ENCODE results near the gene CKAP4.

The CKAP4 gene

GRCh38 chr12:106274012-106274411 is 26.2 kb upstream of the CKAP4 start:
- H3K4me1 ChIP-seq (ENCODE audit: control insufficient read depth, insufficient read depth, low read length), result no peaks in the 10 kb centered on the region
- H3K9ac ChIP-seq (ENCODE audit: low read length in 2 of 2), result no peak overlapping the region
- no peak overlapping the region for H3K4me3 ChIP-seq (ENCODE audit: low read length in 2 of 2)
- no peaks in the 10 kb centered on the region for H3K9me3 ChIP-seq (ENCODE audit: control insufficient read depth in 2 of 2, low read length in 2 of 2)
- H3K27ac ChIP-seq (ENCODE audit: low read length), result no peak overlapping the region
- no peaks in the 10 kb centered on the region for H3K36me3 ChIP-seq (ENCODE audit: control insufficient read depth in 2 of 2, insufficient read depth in 2 of 2, low read length in 2 of 2)
- H3K27me3 ChIP-seq (ENCODE audit: control insufficient read depth in 1 of 2, insufficient read depth in 2 of 2, low read length in 2 of 2), result no peaks in the 10 kb centered on the region

GRCh38 chr12:106273491-106273890 is 25.7 kb upstream of the CKAP4 start:
- no peaks in the 10 kb centered on the region for H3K9me3 ChIP-seq (ENCODE audit: control insufficient read depth in 2 of 2, low read length in 2 of 2)
- no peak overlapping the region for H3K27ac ChIP-seq (ENCODE audit: low read length)
- H3K27me3 ChIP-seq (ENCODE audit: control insufficient read depth in 1 of 2, insufficient read depth in 2 of 2, low read length in 2 of 2), result no peaks in the 10 kb centered on the region
- no peaks in the 10 kb centered on the region for H3K4me1 ChIP-seq (ENCODE audit: control insufficient read depth, insufficient read depth, low read length)
- H3K4me3 ChIP-seq (ENCODE audit: low read length in 2 of 2), result no peak overlapping the region
- H3K36me3 ChIP-seq (ENCODE audit: control insufficient read depth in 2 of 2, insufficient read depth in 2 of 2, low read length in 2 of 2), result no peaks in the 10 kb centered on the region
- H3K9ac ChIP-seq (ENCODE audit: low read length in 2 of 2), result no peak overlapping the region

GRCh38 chr12:106271575-106272505 is 24.0 kb upstream of the CKAP4 start:
- Histone ChIP-seq H3K9me3 (ENCODE audit: control insufficient read depth in 2 of 2, low read length in 2 of 2) (no peaks in the 10 kb centered on the region), H3K27ac (ENCODE audit: low read length) (no peak overlapping the region), H3K4me3 (ENCODE audit: low read length in 2 of 2) (no peak overlapping the region), H3K36me3 (ENCODE audit: control insufficient read depth in 2 of 2, insufficient read depth in 2 of 2, low read length in 2 of 2) (no peaks in the 10 kb centered on the region), H3K27me3 (ENCODE audit: control insufficient read depth in 1 of 2, insufficient read depth in 2 of 2, low read length in 2 of 2) (no peaks in the 10 kb centered on the region), H3K9ac (ENCODE audit: low read length in 2 of 2) (no peak overlapping the region), H3K4me1 (ENCODE audit: control insufficient read depth, insufficient read depth, low read length) (no peaks in the 10 kb centered on the region)

- Histone ChIP-seq H3K4me3 (ENCODE audit: low read length in 2 of 2) (no peak overlapping the region), H3K36me3 (ENCODE audit: control insufficient read depth in 2 of 2, insufficient read depth in 2 of 2, low read length in 2 of 2) (no peaks in the 10 kb centered on the region), H3K27me3 (ENCODE audit: control insufficient read depth in 1 of 2, insufficient read depth in 2 of 2, low read length in 2 of 2) (no peaks in the 10 kb centered on the region), H3K27ac (ENCODE audit: low read length) (no peak overlapping the region), H3K9me3 (ENCODE audit: control insufficient read depth in 2 of 2, low read length in 2 of 2) (no peaks in the 10 kb centered on the region), H3K9ac (ENCODE audit: low read length in 2 of 2) (no peak overlapping the region), H3K4me1 (ENCODE audit: control insufficient read depth, insufficient read depth, low read length) (no peaks in the 10 kb centered on the region)
Observed at GRCh38 chr12:106269150-106269771, 21.4 kb upstream of the CKAP4 start.

- no peaks in the 10 kb centered on the region for H3K27me3 ChIP-seq (ENCODE audit: control insufficient read depth in 1 of 2, insufficient read depth in 2 of 2, low read length in 2 of 2)
- H3K9ac ChIP-seq (ENCODE audit: low read length in 2 of 2), result no peak overlapping the region
- no peak overlapping the region for H3K4me3 ChIP-seq (ENCODE audit: low read length in 2 of 2)
- no peaks in the 10 kb centered on the region for H3K9me3 ChIP-seq (ENCODE audit: control insufficient read depth in 2 of 2, low read length in 2 of 2)
- H3K4me1 ChIP-seq (ENCODE audit: control insufficient read depth, insufficient read depth, low read length), result no peaks in the 10 kb centered on the region
- no peak overlapping the region for H3K27ac ChIP-seq (ENCODE audit: low read length)
- H3K36me3 ChIP-seq (ENCODE audit: control insufficient read depth in 2 of 2, insufficient read depth in 2 of 2, low read length in 2 of 2), result no peaks in the 10 kb centered on the region
Observed at GRCh38 chr12:106267535-106267934, 19.7 kb upstream of the CKAP4 start.

GRCh38 chr12:106265116-106265515 is 17.3 kb upstream of the CKAP4 start:
- H3K9me3 ChIP-seq (ENCODE audit: control insufficient read depth in 2 of 2, low read length in 2 of 2), result no peaks in the 10 kb centered on the region
- no peaks in the 10 kb centered on the region for H3K36me3 ChIP-seq (ENCODE audit: control insufficient read depth in 2 of 2, insufficient read depth in 2 of 2, low read length in 2 of 2)
- no peak overlapping the region for H3K9ac ChIP-seq (ENCODE audit: low read length in 2 of 2)
- H3K4me3 ChIP-seq (ENCODE audit: low read length in 2 of 2), result no peak overlapping the region
- no peaks in the 10 kb centered on the region for H3K27me3 ChIP-seq (ENCODE audit: control insufficient read depth in 1 of 2, insufficient read depth in 2 of 2, low read length in 2 of 2)
- H3K4me1 ChIP-seq (ENCODE audit: control insufficient read depth, insufficient read depth, low read length), result no peaks in the 10 kb centered on the region
- H3K27ac ChIP-seq (ENCODE audit: low read length), result no peak overlapping the region

- Histone ChIP-seq H3K36me3 (ENCODE audit: control insufficient read depth in 2 of 2, insufficient read depth in 2 of 2, low read length in 2 of 2) (no peaks in the 10 kb centered on the region), H3K4me1 (ENCODE audit: control insufficient read depth, insufficient read depth, low read length) (no peaks in the 10 kb centered on the region), H3K9me3 (ENCODE audit: control insufficient read depth in 2 of 2, low read length in 2 of 2) (no peaks in the 10 kb centered on the region), H3K27me3 (ENCODE audit: control insufficient read depth in 1 of 2, insufficient read depth in 2 of 2, low read length in 2 of 2) (peaks cover 0 to 4% of the 10 kb centered on the region in 2 donors), H3K4me3 (ENCODE audit: low read length in 2 of 2) (no peak overlapping the region), H3K9ac (ENCODE audit: low read length in 2 of 2) (no peak overlapping the region), H3K27ac (ENCODE audit: low read length) (no peak overlapping the region)
Observed at GRCh38 chr12:106258935-106259334, 11.1 kb upstream of the CKAP4 start.

- peaks cover 0 to 4% of the 10 kb centered on the region in 2 donors for H3K27me3 ChIP-seq (ENCODE audit: control insufficient read depth in 1 of 2, insufficient read depth in 2 of 2, low read length in 2 of 2)
- H3K4me1 ChIP-seq (ENCODE audit: control insufficient read depth, insufficient read depth, low read length), result no peaks in the 10 kb centered on the region
- no peaks in the 10 kb centered on the region for H3K36me3 ChIP-seq (ENCODE audit: control insufficient read depth in 2 of 2, insufficient read depth in 2 of 2, low read length in 2 of 2)
- H3K27ac ChIP-seq (ENCODE audit: low read length), result no peak overlapping the region
- H3K9ac ChIP-seq (ENCODE audit: low read length in 2 of 2), result no peak overlapping the region
- H3K4me3 ChIP-seq (ENCODE audit: low read length in 2 of 2), result no peak overlapping the region
- no peaks in the 10 kb centered on the region for H3K9me3 ChIP-seq (ENCODE audit: control insufficient read depth in 2 of 2, low read length in 2 of 2)
Observed at GRCh38 chr12:106258226-106258625, 10.4 kb upstream of the CKAP4 start.

- no peaks in the 10 kb centered on the region for H3K4me1 ChIP-seq (ENCODE audit: control insufficient read depth, insufficient read depth, low read length)
- H3K27me3 ChIP-seq (ENCODE audit: control insufficient read depth in 1 of 2, insufficient read depth in 2 of 2, low read length in 2 of 2), result peaks cover 0 to 4% of the 10 kb centered on the region in 2 donors
- H3K27ac ChIP-seq (ENCODE audit: low read length), result no peak overlapping the region
- H3K9ac ChIP-seq (ENCODE audit: low read length in 2 of 2), result no peak overlapping the region
- no peaks in the 10 kb centered on the region for H3K36me3 ChIP-seq (ENCODE audit: control insufficient read depth in 2 of 2, insufficient read depth in 2 of 2, low read length in 2 of 2)
- no peak overlapping the region for H3K4me3 ChIP-seq (ENCODE audit: low read length in 2 of 2)
- no peaks in the 10 kb centered on the region for H3K9me3 ChIP-seq (ENCODE audit: control insufficient read depth in 2 of 2, low read length in 2 of 2)
Observed at GRCh38 chr12:106256524-106256923, 8.7 kb upstream of the CKAP4 start.

GRCh38 chr12:106255952-106256351 is 8.1 kb upstream of the CKAP4 start:
- Histone ChIP-seq H3K27me3 (ENCODE audit: control insufficient read depth in 1 of 2, insufficient read depth in 2 of 2, low read length in 2 of 2) (peaks cover 0 to 4% of the 10 kb centered on the region in 2 donors), H3K9me3 (ENCODE audit: control insufficient read depth in 2 of 2, low read length in 2 of 2) (no peaks in the 10 kb centered on the region), H3K4me3 (ENCODE audit: low read length in 2 of 2) (no peak overlapping the region), H3K9ac (ENCODE audit: low read length in 2 of 2) (no peak overlapping the region), H3K4me1 (ENCODE audit: control insufficient read depth, insufficient read depth, low read length) (no peaks in the 10 kb centered on the region), H3K27ac (ENCODE audit: low read length) (no peak overlapping the region), H3K36me3 (ENCODE audit: control insufficient read depth in 2 of 2, insufficient read depth in 2 of 2, low read length in 2 of 2) (no peaks in the 10 kb centered on the region)

- no peak overlapping the region for H3K27ac ChIP-seq (ENCODE audit: low read length)
- H3K27me3 ChIP-seq (ENCODE audit: control insufficient read depth in 1 of 2, insufficient read depth in 2 of 2, low read length in 2 of 2), result peaks cover 0 to 4% of the 10 kb centered on the region in 2 donors
- no peaks in the 10 kb centered on the region for H3K36me3 ChIP-seq (ENCODE audit: control insufficient read depth in 2 of 2, insufficient read depth in 2 of 2, low read length in 2 of 2)
- no peaks in the 10 kb centered on the region for H3K9me3 ChIP-seq (ENCODE audit: control insufficient read depth in 2 of 2, low read length in 2 of 2)
- no peak overlapping the region for H3K9ac ChIP-seq (ENCODE audit: low read length in 2 of 2)
- no peak overlapping the region for H3K4me3 ChIP-seq (ENCODE audit: low read length in 2 of 2)
- H3K4me1 ChIP-seq (ENCODE audit: control insufficient read depth, insufficient read depth, low read length), result no peaks in the 10 kb centered on the region
Observed at GRCh38 chr12:106255493-106255892, 7.7 kb upstream of the CKAP4 start.

All from stomach smooth muscle (tissue), 2 donors.